Measurements from ENCODE around the gene MYBBP1A.
"Not testable (repeated sequence)": the region's sequence is repeated elsewhere in the genome, so short reads cannot be mapped to it uniquely, and the experiment has no call there.

The MYBBP1A gene

DNA sequence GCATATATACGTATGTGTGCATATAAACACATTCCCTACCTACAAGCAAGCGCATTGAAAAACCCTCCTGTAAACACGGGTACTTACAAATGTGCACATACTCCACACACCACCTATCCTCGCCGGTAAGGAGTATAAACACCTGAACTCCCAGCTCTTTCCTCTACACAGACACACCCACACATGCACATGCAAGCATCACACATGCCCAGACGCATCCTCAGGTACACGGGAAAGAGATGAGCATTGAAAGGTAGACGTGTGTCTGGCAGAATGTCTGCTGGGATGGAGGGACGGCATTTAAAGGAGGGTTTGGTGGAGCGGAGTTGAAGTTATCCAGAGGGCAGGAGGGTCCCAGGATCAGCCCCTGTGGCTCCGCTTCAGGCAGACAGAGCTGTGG lies 24.5 kb upstream of the MYBBP1A start:
- DNase-seq (ENCODE audit: low read depth in 2 of 2) = no peak
- H3K4me3 ChIP-seq (replicated peaks in 1 of 2; ENCODE audit: low read depth in 2 of 2, low read length in 2 of 2) = no peak overlapping the region
- TF ChIP-seq, protein P1, sequence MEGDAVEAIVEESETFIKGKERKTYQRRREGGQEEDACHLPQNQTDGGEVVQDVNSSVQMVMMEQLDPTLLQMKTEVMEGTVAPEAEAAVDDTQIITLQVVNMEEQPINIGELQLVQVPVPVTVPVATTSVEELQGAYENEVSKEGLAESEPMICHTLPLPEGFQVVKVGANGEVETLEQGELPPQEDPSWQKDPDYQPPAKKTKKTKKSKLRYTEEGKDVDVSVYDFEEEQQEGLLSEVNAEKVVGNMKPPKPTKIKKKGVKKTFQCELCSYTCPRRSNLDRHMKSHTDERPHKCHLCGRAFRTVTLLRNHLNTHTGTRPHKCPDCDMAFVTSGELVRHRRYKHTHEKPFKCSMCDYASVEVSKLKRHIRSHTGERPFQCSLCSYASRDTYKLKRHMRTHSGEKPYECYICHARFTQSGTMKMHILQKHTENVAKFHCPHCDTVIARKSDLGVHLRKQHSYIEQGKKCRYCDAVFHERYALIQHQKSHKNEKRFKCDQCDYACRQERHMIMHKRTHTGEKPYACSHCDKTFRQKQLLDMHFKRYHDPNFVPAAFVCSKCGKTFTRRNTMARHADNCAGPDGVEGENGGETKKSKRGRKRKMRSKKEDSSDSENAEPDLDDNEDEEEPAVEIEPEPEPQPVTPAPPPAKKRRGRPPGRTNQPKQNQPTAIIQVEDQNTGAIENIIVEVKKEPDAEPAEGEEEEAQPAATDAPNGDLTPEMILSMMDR (IDR thresholded peaks at IDR 0.05; ENCODE audit: low read depth, low read length) = no peak

GRCh38 chr17:4578349-4578748 lies 23.2 kb upstream of the MYBBP1A start:
- DNase-seq (ENCODE audit: low read depth in 2 of 2) = not testable (repeated sequence)

DNA sequence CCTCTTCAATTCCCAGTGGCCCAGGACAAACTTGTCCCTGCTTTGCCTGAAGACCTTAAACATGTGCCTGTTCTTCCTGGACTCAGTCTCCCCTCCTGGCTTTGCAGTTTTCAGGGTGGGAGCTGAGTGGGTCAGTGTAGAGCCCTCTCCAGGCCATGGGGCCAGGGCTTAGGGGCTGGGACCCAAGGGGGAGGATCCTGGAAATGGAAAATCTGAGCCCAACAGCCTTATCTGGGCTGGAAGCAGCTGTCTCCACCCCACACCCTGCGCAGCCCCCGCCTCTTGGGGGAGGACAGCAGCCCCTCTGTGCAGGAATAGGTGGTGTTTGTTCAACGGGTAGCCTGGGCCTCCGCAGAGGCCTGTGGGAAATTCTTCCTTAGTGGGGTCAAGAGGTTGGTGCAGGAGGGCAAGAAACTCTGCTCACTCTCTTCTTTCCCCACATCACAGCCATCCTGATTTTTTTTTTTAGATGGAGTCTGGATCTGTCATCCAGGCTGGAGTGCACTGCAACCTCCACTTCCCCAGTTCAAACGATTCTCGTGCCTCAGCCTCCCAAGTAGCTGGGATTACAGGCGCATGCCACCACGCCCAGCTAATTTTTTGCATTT lies 22.3 kb upstream of the MYBBP1A start:
- H3K4me3 ChIP-seq (replicated peaks in 1 of 2; ENCODE audit: low read depth in 2 of 2, low read length in 2 of 2) = no peak overlapping the region
- TF ChIP-seq, protein P1 (IDR thresholded peaks at IDR 0.05; ENCODE audit: low read depth, low read length) = no peak
- DNase-seq (ENCODE audit: low read depth in 2 of 2) = peak in 1 of 2 donors; percentile 13

More at GRCh38 chr17:4578349-4578748, 23.2 kb upstream of the MYBBP1A start:
- not testable (repeated sequence) for H3K4me3 ChIP-seq (replicated peaks in 1 of 2; ENCODE audit: low read depth in 2 of 2, low read length in 2 of 2)

- TF ChIP-seq, protein P1 (IDR thresholded peaks at IDR 0.05; ENCODE audit: low read depth, low read length) = no peak
- H3K4me3 ChIP-seq (replicated peaks in 1 of 2; ENCODE audit: low read depth in 2 of 2, low read length in 2 of 2) = no peak overlapping the region
- no peak for DNase-seq (ENCODE audit: low read depth in 2 of 2)
Observed at GRCh38 chr17:4576729-4577322, 21.6 kb upstream of the MYBBP1A start.

GRCh38 chr17:4576161-4576558 lies 21.0 kb upstream of the MYBBP1A start:
- no peak overlapping the region for H3K4me3 ChIP-seq (replicated peaks in 1 of 2; ENCODE audit: low read depth in 2 of 2, low read length in 2 of 2)
- DNase-seq (ENCODE audit: low read depth in 2 of 2) = no peak
- TF ChIP-seq, protein P1 (IDR thresholded peaks at IDR 0.05; ENCODE audit: low read depth, low read length) = no peak

DNA sequence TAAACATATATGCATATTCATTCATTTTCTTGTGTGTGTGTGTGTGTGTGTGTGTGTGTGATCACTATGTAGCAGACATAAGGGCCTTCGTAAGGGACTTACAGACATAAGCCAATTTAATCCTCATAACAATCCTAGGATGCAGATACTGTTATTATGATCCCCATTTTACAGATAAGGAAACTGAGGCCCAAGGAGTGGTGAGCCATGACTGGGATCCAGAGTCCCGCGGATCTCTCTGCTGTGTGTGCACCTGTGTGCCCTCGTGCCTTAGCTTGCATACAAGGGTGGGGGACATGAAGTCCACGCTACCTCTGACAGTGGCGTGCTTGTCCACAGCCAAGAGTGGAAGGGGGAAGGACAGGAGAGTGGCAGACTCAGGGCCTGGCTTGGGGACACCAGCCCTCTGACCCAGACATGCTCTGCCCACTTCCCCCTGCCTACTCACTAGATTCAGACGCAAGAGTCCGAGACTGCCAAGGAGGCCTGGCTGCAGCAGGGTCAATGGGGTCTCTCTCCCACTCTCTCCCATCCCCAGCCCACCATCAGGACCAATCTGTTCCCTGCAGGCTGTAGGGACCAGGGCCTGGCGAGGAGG lies 19.4 kb upstream of the MYBBP1A start:
- TF ChIP-seq, protein P1 (IDR thresholded peaks at IDR 0.05; ENCODE audit: low read depth, low read length) = no peak
- H3K4me3 ChIP-seq (replicated peaks in 1 of 2; ENCODE audit: low read depth in 2 of 2, low read length in 2 of 2) = no peak overlapping the region
- DNase-seq (ENCODE audit: low read depth in 2 of 2) = no peak

- no peak overlapping the region for H3K4me3 ChIP-seq (replicated peaks in 1 of 2; ENCODE audit: low read depth in 2 of 2, low read length in 2 of 2)
- TF ChIP-seq, protein P1 (IDR thresholded peaks at IDR 0.05; ENCODE audit: low read depth, low read length) = no peak
- DNase-seq (ENCODE audit: low read depth in 2 of 2) = no peak
Observed at GRCh38 chr17:4573669-4574068, 18.5 kb upstream of the MYBBP1A start.

Measured in cardiac fibroblast (primary cell).